A549 treated with Hydrocortisone at 1 μM for 4 hours (cell line): ENCODE data around the gene TCERG1L. TPM values are rescaled to one million over a fixed set of nuclear protein-coding genes. Genes with fewer than 3 reads are reported as not detected.

Source experiments
- total RNA-seq: library from RNA; stranded (reverse); fragments of 200-300 nt; extraction: Qiagen RNA extraction; gene quantifications from 5 replicates; pipeline ENCODE4 v1.2.3, GENCODE V29; 2022

TCERG1L gene, protein sequence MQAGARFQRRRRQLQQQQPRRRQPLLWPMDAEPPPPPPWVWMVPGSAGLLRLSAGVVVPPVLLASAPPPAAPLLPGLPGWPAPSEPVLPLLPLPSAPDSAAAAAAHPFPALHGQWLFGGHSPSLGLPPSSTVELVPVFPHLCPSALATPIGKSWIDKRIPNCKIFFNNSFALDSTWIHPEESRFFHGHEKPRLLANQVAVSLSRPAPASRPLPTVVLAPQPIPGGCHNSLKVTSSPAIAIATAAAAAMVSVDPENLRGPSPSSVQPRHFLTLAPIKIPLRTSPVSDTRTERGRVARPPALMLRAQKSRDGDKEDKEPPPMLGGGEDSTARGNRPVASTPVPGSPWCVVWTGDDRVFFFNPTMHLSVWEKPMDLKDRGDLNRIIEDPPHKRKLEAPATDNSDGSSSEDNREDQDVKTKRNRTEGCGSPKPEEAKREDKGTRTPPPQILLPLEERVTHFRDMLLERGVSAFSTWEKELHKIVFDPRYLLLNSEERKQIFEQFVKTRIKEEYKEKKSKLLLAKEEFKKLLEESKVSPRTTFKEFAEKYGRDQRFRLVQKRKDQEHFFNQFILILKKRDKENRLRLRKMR
- total RNA-seq: not detected in 5 replicates

DNA sequence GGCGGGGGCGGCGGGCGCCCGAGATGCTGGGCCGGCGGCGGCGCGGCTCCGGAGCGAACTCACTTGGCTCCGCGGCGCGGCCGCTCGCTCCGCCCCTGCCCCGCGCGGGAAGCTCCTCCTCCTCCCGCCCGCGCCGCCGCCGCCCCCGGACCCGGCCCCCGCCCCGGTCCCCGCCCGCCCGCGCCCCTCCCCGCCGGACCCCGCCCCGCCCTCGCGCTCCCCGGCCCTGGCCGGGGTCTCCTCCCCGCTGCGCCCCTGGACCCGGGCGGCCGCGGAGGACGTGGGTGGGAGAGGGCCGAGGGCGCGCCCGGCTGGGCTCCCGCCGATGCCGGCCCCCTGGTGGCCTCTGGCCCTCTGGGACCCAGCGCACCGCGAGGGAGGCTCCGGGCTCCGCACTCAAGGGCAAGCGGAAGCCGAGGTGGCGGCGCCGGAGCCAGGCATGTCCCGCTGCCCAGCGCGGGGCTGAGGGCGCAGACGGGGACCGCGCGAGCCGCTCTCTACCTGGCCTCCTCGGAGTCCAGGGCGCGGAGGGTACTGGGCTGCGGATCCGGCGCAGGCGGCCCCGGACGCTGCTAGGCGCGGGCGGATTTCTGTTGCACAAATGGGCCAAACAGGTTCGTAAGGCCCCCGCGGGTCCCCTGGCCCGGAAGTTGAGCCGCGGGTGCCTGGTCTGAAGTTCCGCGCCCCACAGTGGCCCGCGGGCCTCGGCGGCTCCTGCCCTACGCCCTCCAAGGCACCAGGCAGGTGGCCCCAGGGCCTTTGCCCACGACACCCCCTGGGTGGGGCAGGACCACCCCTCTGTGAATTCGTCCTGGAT is at the start of gene TCERG1L:
Gene TCERG1L, minus strand, starts transcription at position 61 of the 817 bp plus-strand sequence. CDS start 86 bp downstream, outside the sequence.

